ENCODE measurements around the gene BCL2.

The BCL2 gene

GRCh38 chr18:63309422-63309821 is 10.1 kb downstream of the BCL2 start:
- ChIA-PET POLR2A (no interaction called here), CTCF (no interaction called here)
- H3K4me3 ChIP-seq (ENCODE audit: low read depth, low read length) = no peak overlapping the region
- no peak for DNase-seq (ENCODE audit: low read depth, low spot score)
- TF ChIP-seq CTCF (IDR thresholded peaks at IDR 0.05; ENCODE audit: insufficient read depth, low read length, missing control alignments) = no peak

GRCh38 chr18:63307551-63308200 is 11.9 kb downstream of the BCL2 start:
- TF ChIP-seq CTCF (IDR thresholded peaks at IDR 0.05; ENCODE audit: insufficient read depth, low read length, missing control alignments) = no peak
- CTCF ChIA-PET = interaction anchor here (0.5 to 2.3 kb wide), 5 partner anchors 8 to 291 kb away, joined by 3 to 15 read pairs (median 3); partner anchors contain the start of gene BCL2
- POLR2A ChIA-PET = no interaction called here
- no peak overlapping the region for H3K4me3 ChIP-seq (ENCODE audit: low read depth, low read length)
- DNase-seq (ENCODE audit: low read depth, low spot score) = no peak

- DNase-seq (ENCODE audit: low read depth, low spot score) = no peak
- ChIA-PET POLR2A (no interaction called here), CTCF (interaction anchor here (0.5 to 2.3 kb wide), 4 partner anchors 9 to 290 kb away, joined by 3 to 15 read pairs (median 3); no protein-coding TSS in a partner anchor)
- TF ChIP-seq CTCF (IDR thresholded peaks at IDR 0.05; ENCODE audit: insufficient read depth, low read length, missing control alignments) = no peak
- no peak overlapping the region for H3K4me3 ChIP-seq (ENCODE audit: low read depth, low read length)
These were observed 12.6 kb downstream of the BCL2 start for GRCh38 chr18:63306819-63307550.

GRCh38 chr18:63306249-63306648 is 13.3 kb downstream of the BCL2 start:
- TF ChIP-seq CTCF (IDR thresholded peaks at IDR 0.05; ENCODE audit: insufficient read depth, low read length, missing control alignments) = no peak
- CTCF ChIA-PET = interaction anchor here (2.3 kb wide), 1 partner anchor 17 kb away, joined by 15 read pairs; no protein-coding TSS in a partner anchor
- H3K4me3 ChIP-seq (ENCODE audit: low read depth, low read length) = no peak overlapping the region
- POLR2A ChIA-PET = no interaction called here
- no peak for DNase-seq (ENCODE audit: low read depth, low spot score)

GRCh38 chr18:63303547-63303946 is 16.0 kb downstream of the BCL2 start:
- POLR2A ChIA-PET = no interaction called here
- no peak for TF ChIP-seq CTCF (IDR thresholded peaks at IDR 0.05; ENCODE audit: insufficient read depth, low read length, missing control alignments)
- DNase-seq (ENCODE audit: low read depth, low spot score) = no peak
- no peak overlapping the region for H3K4me3 ChIP-seq (ENCODE audit: low read depth, low read length)
- CTCF ChIA-PET = interaction anchor here (1.6 kb wide), 1 partner anchor 287 kb away, joined by 5 read pairs; no protein-coding TSS in a partner anchor

- no peak for TF ChIP-seq CTCF (IDR thresholded peaks at IDR 0.05; ENCODE audit: insufficient read depth, low read length, missing control alignments)
- H3K4me3 ChIP-seq (ENCODE audit: low read depth, low read length) = no peak overlapping the region
- ChIA-PET CTCF (interaction anchor here (1.0 to 1.3 kb wide), 2 partner anchors 15 to 171 kb away, joined by 3 read pairs; no protein-coding TSS in a partner anchor), POLR2A (no interaction called here)
- DNase-seq (ENCODE audit: low read depth, low spot score) = no peak
These were observed 16.7 kb downstream of the BCL2 start for GRCh38 chr18:63302636-63303405.

Data from AG04449 (cell line).